NK-92 (cell line): ENCODE data around the gene CCDC3.

Experiments
- DNase-seq: peaks from one replicate; lab custom pipeline; 2025; ENCODE audit not compliant: unreplicated experiment; lab: John Stamatoyannopoulos, UW

The CCDC3 gene

GRCh38 chr10:12846718-12847117 is 154.8 kb downstream of the CCDC3 start:
- DNase-seq: no peak
